GM19193 (cell line): ENCODE results near the gene C2CD2.

Experiments used
- POLR2A ChIP-seq: IDR thresholded peaks from 4 replicates; pipeline ENCODE4 v1.6.1; 2011; ENCODE audit not compliant: insufficient read depth, insufficient read length; ENCODE audit errors: extremely low read depth

C2CD2 gene

GRCh38 chr21:41918561-41919358 is 35.1 kb downstream of the C2CD2 start:
- no peak for TF ChIP-seq POLR2A

- TF ChIP-seq POLR2A = no peak
Observed at GRCh38 chr21:41917531-41917930, 36.3 kb downstream of the C2CD2 start.

DNA sequence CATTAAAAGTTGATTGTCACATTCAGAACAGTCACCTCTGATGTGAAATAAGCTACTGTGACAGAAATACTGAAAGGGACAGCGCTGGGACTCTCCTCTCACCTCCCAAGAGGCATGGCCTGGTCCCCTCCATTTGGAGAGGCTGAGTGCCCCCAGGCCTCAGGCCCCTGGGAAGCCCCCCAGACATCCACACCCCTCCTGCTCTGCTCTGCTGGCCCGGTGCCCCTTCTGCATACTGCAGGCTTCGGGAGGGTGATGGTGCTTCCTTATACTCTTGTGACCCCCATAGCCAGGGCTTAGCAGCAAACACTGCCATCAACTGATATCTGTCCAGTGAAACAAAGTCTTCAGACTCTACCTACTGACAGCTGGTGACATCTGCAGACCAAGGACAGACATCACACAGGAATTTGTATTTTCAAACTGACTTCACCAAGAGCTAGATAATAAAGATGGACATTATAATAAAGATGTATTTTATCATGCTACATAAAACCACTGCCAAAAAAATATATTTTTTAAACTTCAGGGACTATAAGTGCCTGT is 36.9 kb downstream of the C2CD2 start:
- no peak for TF ChIP-seq POLR2A

DNA sequence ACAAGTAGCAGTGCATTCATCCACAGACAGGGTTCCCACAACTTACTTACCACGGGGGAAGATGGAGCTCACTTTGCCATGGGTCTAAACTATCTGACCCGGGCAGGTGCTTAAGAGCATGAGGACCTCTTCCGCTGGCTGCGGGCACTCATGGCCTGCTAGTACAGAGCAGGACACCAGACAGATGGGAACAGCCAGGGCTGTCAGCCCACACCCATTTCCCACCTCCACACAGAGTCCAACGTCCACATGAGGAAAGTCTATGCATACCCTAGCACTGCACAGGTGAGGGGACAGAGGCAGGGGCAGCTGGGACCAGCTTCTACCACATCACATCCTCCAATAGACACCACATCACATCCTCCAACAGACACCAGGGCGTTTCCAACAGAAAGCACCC is 38.9 kb downstream of the C2CD2 start:
- no peak for TF ChIP-seq POLR2A

GRCh38 chr21:41914358-41914757 is 39.5 kb downstream of the C2CD2 start:
- TF ChIP-seq POLR2A = no peak

GRCh38 chr21:41913230-41913629 is 40.6 kb downstream of the C2CD2 start:
- no peak for TF ChIP-seq POLR2A

DNA sequence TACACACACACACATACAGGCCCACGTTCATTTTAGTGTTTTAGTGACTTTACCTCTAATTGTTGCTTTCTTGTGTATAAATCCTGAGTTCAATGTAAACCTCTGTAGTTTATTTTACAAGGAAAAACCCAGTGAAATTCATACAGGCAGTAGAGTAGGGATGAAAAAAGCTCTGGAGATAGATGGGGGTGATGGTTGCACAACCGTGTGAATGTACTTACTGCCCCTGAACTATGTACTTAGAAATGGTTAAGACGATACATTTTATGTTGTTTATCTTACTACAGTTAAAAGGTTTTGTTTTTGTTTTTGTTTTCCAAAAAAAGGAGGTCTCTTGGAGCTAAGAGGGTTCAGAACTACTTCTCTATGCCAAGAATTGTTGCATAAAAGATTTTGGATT is 45.0 kb downstream of the C2CD2 start:
- no peak for TF ChIP-seq POLR2A

GRCh38 chr21:41907496-41908258 is 46.1 kb downstream of the C2CD2 start:
- TF ChIP-seq POLR2A = no peak

DNA sequence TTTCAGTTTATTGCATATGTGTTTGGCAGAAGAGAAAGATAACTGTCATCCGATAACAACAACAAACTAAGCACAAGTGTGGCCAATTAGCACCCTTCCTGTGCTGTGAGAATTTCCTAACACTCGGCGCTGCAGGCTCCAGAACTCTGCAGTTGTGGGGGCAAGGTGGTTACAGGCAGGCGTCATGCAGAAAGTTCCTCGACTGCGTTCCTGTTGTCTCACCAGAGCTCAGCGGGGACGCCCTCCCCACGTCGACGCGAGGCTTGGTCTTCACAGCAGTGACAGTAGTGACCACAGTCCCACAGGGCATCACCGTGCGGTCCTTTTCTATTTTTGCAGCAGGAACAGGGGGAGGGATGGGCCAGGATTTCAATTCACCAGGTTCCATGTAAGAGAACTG is 47.0 kb downstream of the C2CD2 start:
- no peak for TF ChIP-seq POLR2A

- no peak for TF ChIP-seq POLR2A
Observed at GRCh38 chr21:41903559-41904351, 50.1 kb downstream of the C2CD2 start.

GRCh38 chr21:41902946-41903345 is 50.9 kb downstream of the C2CD2 start:
- no peak for TF ChIP-seq POLR2A

GRCh38 chr21:41901782-41902181 is 52.0 kb downstream of the C2CD2 start:
- no peak for TF ChIP-seq POLR2A

DNA sequence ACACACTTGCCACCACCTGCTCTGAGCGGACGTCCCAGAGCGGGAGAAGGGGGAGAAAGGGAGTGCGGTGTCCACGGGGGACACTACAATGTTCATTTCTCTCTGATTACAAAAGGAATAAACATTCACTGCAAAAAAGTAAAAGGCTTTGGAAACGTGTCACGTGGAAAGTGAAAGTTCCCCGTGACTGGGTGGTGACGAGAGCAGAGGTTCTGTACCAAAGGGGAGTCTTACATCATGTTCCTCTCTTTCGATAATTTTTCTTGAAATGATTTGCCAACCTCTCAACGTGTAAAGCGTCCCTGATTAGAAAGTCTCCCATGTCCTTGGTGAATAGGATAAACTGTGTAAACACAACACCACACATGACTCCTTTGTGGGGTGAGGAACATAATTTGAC is 52.7 kb downstream of the C2CD2 start:
- no peak for TF ChIP-seq POLR2A

DNA sequence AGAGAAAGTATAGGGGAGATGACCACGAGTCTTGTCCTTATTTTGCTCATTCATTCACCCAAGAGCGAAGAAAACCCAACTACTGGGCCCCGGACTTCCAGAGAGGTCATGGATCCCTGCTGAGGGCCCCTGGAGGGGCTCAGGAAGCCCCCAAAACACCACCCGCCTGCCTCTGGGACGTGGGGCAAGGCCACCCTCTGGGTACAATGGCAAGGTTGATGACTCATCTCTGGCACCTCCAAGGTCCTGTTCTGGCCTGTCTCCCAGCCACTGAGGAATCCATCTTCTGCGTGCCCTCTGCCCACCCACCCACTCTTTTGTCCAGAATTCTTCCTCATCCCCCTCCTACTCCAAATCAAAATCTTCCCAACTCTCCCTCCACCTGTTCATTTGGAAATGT is 53.4 kb downstream of the C2CD2 start:
- no peak for TF ChIP-seq POLR2A
